ENCODE results near the gene PRKCA. TPM values are rescaled to one million over a fixed set of nuclear protein-coding genes. Genes with fewer than 3 reads are reported as not detected.

The PRKCA gene
- total RNA-seq, 1 experiment from 2014 or later, result 22.6 TPM

GRCh38 chr17:66810951-66811682 lies 508.7 kb downstream of the PRKCA start:
- Histone ChIP-seq H3K4me3 (ENCODE audit: low read length) (no peak overlapping the region), H3K9me2 (replicated peaks; ENCODE audit: low read length) (no peaks in the 10 kb centered on the region), H3K9ac (ENCODE audit: low read length) (no peak overlapping the region), H3K27ac (ENCODE audit: low read length) (no peak overlapping the region), H3K9me3 (ENCODE audit: low read length) (no peaks in the 10 kb centered on the region), H3K79me2 (ENCODE audit: low read length) (no peaks in the 10 kb centered on the region), H3K36me3 (ENCODE audit: low read depth, low read length) (no peaks in the 10 kb centered on the region), H3F3A (ENCODE audit: low read length, unreplicated experiment) (no peaks in the 10 kb centered on the region), H3K4me2 (ENCODE audit: low read length) (no peak overlapping the region), H3K27me3 (ENCODE audit: low read length) (peaks cover 20% of the 10 kb centered on the region; the same call in 1 of the 2 replicates), H4K20me1 (ENCODE audit: low read length) (no peaks in the 10 kb centered on the region), H2AFZ (ENCODE audit: low read length) (no peak overlapping the region), H3K4me1 (ENCODE audit: insufficient read depth, low read length) (no peaks in the 10 kb centered on the region)
- ChIA-PET CTCF (no interaction called here), POLR2A (ENCODE audit: unreplicated experiment) (no interaction called here)
- DNase-seq (no peak), ATAC-seq (no peak)
- intact Hi-C loops (cut with micrococcal nuclease), result no loop called here
- no TSS peak for BruUV-seq (replicated peaks)
- TF ChIP-seq CTCF (conservative IDR thresholded peaks at IDR 0.05; ENCODE audit: low read depth, low read length), result no peak

- POLR2A ChIA-PET (ENCODE audit: unreplicated experiment), result no interaction called here
- CTCF ChIA-PET, result interaction anchor here (0.6 kb wide), 1 partner anchor 20 kb away, joined by 3 read pairs; no protein-coding TSS in a partner anchor
- intact Hi-C loops (cut with micrococcal nuclease), result no loop called here
- no peaks in the 10 kb centered on the region for H3F3A ChIP-seq (ENCODE audit: low read length, unreplicated experiment)
- no peak overlapping the region for H3K4me2 ChIP-seq (ENCODE audit: low read length)
- H4K20me1 ChIP-seq (ENCODE audit: low read length), result no peaks in the 10 kb centered on the region
- H3K4me1 ChIP-seq (ENCODE audit: insufficient read depth, low read length), result no peaks in the 10 kb centered on the region
- no peaks in the 10 kb centered on the region for H3K9me2 ChIP-seq (replicated peaks; ENCODE audit: low read length)
- no peak for TF ChIP-seq EZH2phosphoT487 (IDR thresholded peaks at IDR 0.05; ENCODE audit: borderline replicate concordance, low read length)
- no peak for TF ChIP-seq EZH2 (IDR thresholded peaks at IDR 0.05; ENCODE audit: low read length, unreplicated experiment)
- TF ChIP-seq CTCF (conservative IDR thresholded peaks at IDR 0.05; ENCODE audit: low read depth, low read length), result no peak
- no peak for ATAC-seq
- no peaks in the 10 kb centered on the region for H3K36me3 ChIP-seq (ENCODE audit: low read depth, low read length)
- no peak overlapping the region for H3K27ac ChIP-seq (ENCODE audit: low read length)
- no peak overlapping the region for H3K4me3 ChIP-seq (ENCODE audit: low read length)
- no peak for DNase-seq
- peaks cover 20% of the 10 kb centered on the region; the same call in 1 of the 2 replicates for H3K27me3 ChIP-seq (ENCODE audit: low read length)
- no TSS peak for BruUV-seq (replicated peaks)
- no peaks in the 10 kb centered on the region for H3K79me2 ChIP-seq (ENCODE audit: low read length)
- no peak overlapping the region for H2AFZ ChIP-seq (ENCODE audit: low read length)
- H3K9ac ChIP-seq (ENCODE audit: low read length), result no peak overlapping the region
- no peaks in the 10 kb centered on the region for H3K9me3 ChIP-seq (ENCODE audit: low read length)
These were observed 509.3 kb downstream of the PRKCA start for GRCh38 chr17:66811683-66812054.

- POLR2A ChIA-PET (ENCODE audit: unreplicated experiment), result no interaction called here
- no peak overlapping the region for H3K27ac ChIP-seq (ENCODE audit: low read length)
- H3K4me1 ChIP-seq (ENCODE audit: insufficient read depth, low read length), result no peaks in the 10 kb centered on the region
- H3K27me3 ChIP-seq (ENCODE audit: low read length), result peaks cover 20% of the 10 kb centered on the region; the same call in 1 of the 2 replicates
- no peak overlapping the region for H3K4me2 ChIP-seq (ENCODE audit: low read length)
- no peak for TF ChIP-seq EZH2phosphoT487 (IDR thresholded peaks at IDR 0.05; ENCODE audit: borderline replicate concordance, low read length)
- no peak for TF ChIP-seq CTCF (conservative IDR thresholded peaks at IDR 0.05; ENCODE audit: low read depth, low read length)
- TF ChIP-seq EZH2 (IDR thresholded peaks at IDR 0.05; ENCODE audit: low read length, unreplicated experiment), result no peak
- no peak overlapping the region for H2AFZ ChIP-seq (ENCODE audit: low read length)
- H3F3A ChIP-seq (ENCODE audit: low read length, unreplicated experiment), result no peaks in the 10 kb centered on the region
- no peaks in the 10 kb centered on the region for H4K20me1 ChIP-seq (ENCODE audit: low read length)
- ATAC-seq (no peak), DNase-seq (no peak)
- no peaks in the 10 kb centered on the region for H3K36me3 ChIP-seq (ENCODE audit: low read depth, low read length)
- no peaks in the 10 kb centered on the region for H3K9me3 ChIP-seq (ENCODE audit: low read length)
- no peak overlapping the region for H3K4me3 ChIP-seq (ENCODE audit: low read length)
- CTCF ChIA-PET, result no interaction called here
- no peak overlapping the region for H3K9ac ChIP-seq (ENCODE audit: low read length)
- H3K79me2 ChIP-seq (ENCODE audit: low read length), result no peaks in the 10 kb centered on the region
- intact Hi-C loops (cut with micrococcal nuclease), result no loop called here
- no peaks in the 10 kb centered on the region for H3K9me2 ChIP-seq (replicated peaks; ENCODE audit: low read length)
- BruUV-seq (replicated peaks), result no TSS peak
These were observed 510.2 kb downstream of the PRKCA start for GRCh38 chr17:66812571-66812970.
